Retinal pigment epithelial cell (primary cell): ENCODE results near the gene CENPX.

ENCODE experiments used
- DNase-seq: peaks from one replicate; pipeline ENCODE4 v3.0.0-alpha.2; 2010; ENCODE audit warnings: low read depth
- H3K4me3 ChIP-seq: 2 replicates; pipeline ENCODE4 v1.5.1; 2011; ENCODE audit warnings: mild to moderate bottlenecking, low read length, control low read depth, moderate library complexity
- CTCF ChIP-seq: conservative IDR thresholded peaks from 2 replicates; pipeline ENCODE4 v1.5.1; 2011; ENCODE audit warnings: low read depth, low read length, control low read depth, inconsistent platforms

The CENPX gene

GRCh38 chr17:82058855-82059249, 36.2 kb upstream of the CENPX start:
- H3K4me3 ChIP-seq = no peak overlapping the region
- DNase-seq = no peak
- TF ChIP-seq CTCF = no peak

GRCh38 chr17:82058230-82058854, 35.7 kb upstream of the CENPX start:
- no peak overlapping the region for H3K4me3 ChIP-seq
- no peak for DNase-seq
- TF ChIP-seq CTCF = no peak

GRCh38 chr17:82056729-82057621, 34.3 kb upstream of the CENPX start:
- no peak for DNase-seq
- no peak for TF ChIP-seq CTCF
- no peak overlapping the region for H3K4me3 ChIP-seq

GRCh38 chr17:82055965-82056728, 33.5 kb upstream of the CENPX start:
- no peak overlapping the region for H3K4me3 ChIP-seq
- no peak for DNase-seq
- no peak for TF ChIP-seq CTCF

GRCh38 chr17:82055023-82055964, 32.6 kb upstream of the CENPX start:
- DNase-seq = no peak
- H3K4me3 ChIP-seq = no peak overlapping the region
- no peak for TF ChIP-seq CTCF

- DNase-seq = no peak
- H3K4me3 ChIP-seq = no peak overlapping the region
- no peak for TF ChIP-seq CTCF
Measured at GRCh38 chr17:82054351-82055022, 31.8 kb upstream of the CENPX start.
